Smooth muscle cell (in vitro differentiated cells): ENCODE results near the gene ZNF423. TPM values are rescaled to one million over a fixed set of nuclear protein-coding genes. Genes with fewer than 3 reads are reported as not detected.

Source experiments
- DNase-seq: peaks from one replicate; lab custom pipeline; 2025; ENCODE audit not compliant: unreplicated experiment; lab: John Stamatoyannopoulos, UW
- H2AFZ ChIP-seq: fragments of 200-600 bp; sonication (generic); 2 replicates; pipeline ENCODE4 v1.6.0; 2016; ENCODE audit warnings: antibody characterized with exemption, low read depth, mild to moderate bottlenecking
- H3F3A ChIP-seq: fragments of 200-600 bp; sonication (generic); 2 replicates; pipeline ENCODE4 v1.6.0; 2017; ENCODE audit warnings: antibody characterized with exemption, low read depth
- H3K27ac ChIP-seq: fragments of 200-600 bp; sonication (generic); 2 replicates; pipeline ENCODE4 v1.5.1; 2016; ENCODE audit warnings: low read depth, mild to moderate bottlenecking
- H3K27me3 ChIP-seq: fragments of 200-600 bp; sonication (generic); 2 replicates; pipeline ENCODE4 v1.6.1; 2016; ENCODE audit warnings: low read depth, mild to moderate bottlenecking
- H3K36me3 ChIP-seq: fragments of 200-600 bp; sonication (generic); 2 replicates; pipeline ENCODE4 v1.5.1; 2016; ENCODE audit warnings: low read depth
- H3K4me1 ChIP-seq: fragments of 200-600 bp; sonication (generic); 2 replicates; pipeline ENCODE4 v1.5.1; 2016; ENCODE audit warnings: low read depth
- H3K4me2 ChIP-seq: fragments of 200-600 bp; sonication (generic); 2 replicates; pipeline ENCODE4 v1.6.0; 2016; ENCODE audit warnings: mild to moderate bottlenecking
- H3K4me3 ChIP-seq: fragments of 200-600 bp; sonication (generic); 2 replicates; pipeline ENCODE4 v1.5.1; 2016; ENCODE audit warnings: mild to moderate bottlenecking
- H3K79me2 ChIP-seq: fragments of 200-600 bp; sonication (generic); 2 replicates; pipeline ENCODE4 v1.6.0; 2016; ENCODE audit warnings: low read depth, mild to moderate bottlenecking
- H3K9ac ChIP-seq: fragments of 200-600 bp; sonication (generic); 2 replicates; pipeline ENCODE4 v1.6.0; 2016; ENCODE audit warnings: low read depth
- H3K9me3 ChIP-seq: fragments of 200-600 bp; sonication (generic); replicated peaks from 2 replicates; pipeline ENCODE4 v1.5.1; 2016; ENCODE audit warnings: low read depth
- H4K20me1 ChIP-seq: fragments of 200-600 bp; sonication (generic); 2 replicates; pipeline ENCODE4 v1.6.0; 2016; ENCODE audit warnings: low read depth
- CTCF ChIP-seq: fragments of 200-600 bp; sonication (generic); IDR thresholded peaks from 2 replicates; pipeline ENCODE4 v1.5.1; 2017; ENCODE audit warnings: borderline replicate concordance, mild to moderate bottlenecking, antibody characterized with exemption; ENCODE audit not compliant: insufficient read depth, poor library complexity, severe bottlenecking
- WGBS: methylation state at CpG from one replicate; pipeline ENCODE4 v1.1.7; 2016; ENCODE audit warnings: low lambda C conversion rate; 5-methylcytosine and 5-hydroxymethylcytosine counted together
- polyA plus RNA-seq: library from polyadenylated mRNA; unstranded; fragments of >200 nt; fragmentation: Nextera tagmentation; extraction: Ambion mirVana; gene quantifications from 2 replicates; pipeline ENCODE4 v1.2.1, GENCODE V29; 2016
- total RNA-seq: library from RNA; depleted of rRNA; stranded (reverse); fragments of >200 nt; gene quantifications from 2 replicates; pipeline ENCODE4 v1.2.3, GENCODE V29; 2014

ZNF423 gene
- total and polyA plus RNA-seq, 2 experiments from 2014 or later: 6.9 to 7.0 TPM

GRCh38 chr16:49502136-49502881 is 353.6 kb downstream of the ZNF423 start:
- H3F3A ChIP-seq: no peaks in the 10 kb centered on the region
- H3K36me3 ChIP-seq: no peaks in the 10 kb centered on the region
- no peak overlapping the region for H3K9ac ChIP-seq
- TF ChIP-seq CTCF: no peak
- H3K4me1 ChIP-seq: no peaks in the 10 kb centered on the region
- H3K9me3 ChIP-seq: no peaks in the 10 kb centered on the region
- no peaks in the 10 kb centered on the region for H3K79me2 ChIP-seq
- H3K4me2 ChIP-seq: no peak overlapping the region
- no peak overlapping the region for H2AFZ ChIP-seq
- no peak overlapping the region for H3K27ac ChIP-seq
- no peak for DNase-seq
- H3K27me3 ChIP-seq: no peaks in the 10 kb centered on the region
- H3K4me3 ChIP-seq: no peak overlapping the region
- WGBS: 92% methylated on average over 12 of the region's 13 CpGs
- H4K20me1 ChIP-seq: no peaks in the 10 kb centered on the region

- WGBS: 82% methylated on average over 7 of the region's 7 CpGs
- no peaks in the 10 kb centered on the region for H3K79me2 ChIP-seq
- no peak for DNase-seq
Measured at GRCh38 chr16:49499869-49500610, 355.9 kb downstream of the ZNF423 start.

GRCh38 chr16:49499414-49499785 is 356.5 kb downstream of the ZNF423 start:
- Histone ChIP-seq H3K4me1 (no peaks in the 10 kb centered on the region), H2AFZ (no peak overlapping the region), H3K36me3 (no peaks in the 10 kb centered on the region), H4K20me1 (no peaks in the 10 kb centered on the region), H3F3A (no peaks in the 10 kb centered on the region), H3K9ac (no peak overlapping the region), H3K4me3 (no peak overlapping the region), H3K27me3 (no peaks in the 10 kb centered on the region), H3K27ac (no peak overlapping the region), H3K79me2 (no peaks in the 10 kb centered on the region), H3K9me3 (no peaks in the 10 kb centered on the region), H3K4me2 (no peak overlapping the region)
- no peak for TF ChIP-seq CTCF
- DNase-seq: no peak
- 92% methylated on average over 10 of the region's 10 CpGs for WGBS

More at GRCh38 chr16:49499869-49500610, 355.9 kb downstream of the ZNF423 start:
- Histone ChIP-seq H3K27ac (no peak overlapping the region), H3K4me3 (no peak overlapping the region), H2AFZ (no peak overlapping the region), H3K4me1 (no peaks in the 10 kb centered on the region), H3K27me3 (no peaks in the 10 kb centered on the region), H3F3A (no peaks in the 10 kb centered on the region), H3K9ac (no peak overlapping the region), H3K9me3 (no peaks in the 10 kb centered on the region), H3K4me2 (no peak overlapping the region), H4K20me1 (no peaks in the 10 kb centered on the region), H3K36me3 (no peaks in the 10 kb centered on the region)
- TF ChIP-seq CTCF: no peak
